SK-N-MC (cell line): ENCODE data around the gene ZNF516.

Experiments used
- EZH2 ChIP-seq: fragments of 200-600 bp; sonication (generic); IDR thresholded peaks from one replicate; pipeline ENCODE4 v1.6.1; 2017; ENCODE audit warnings: antibody characterized with exemption
- FOXP2 ChIP-seq: optimal IDR thresholded peaks from 2 replicates; pipeline ENCODE3; 2011; ENCODE audit warnings: mild to moderate bottlenecking, moderate library complexity; ENCODE audit not compliant: insufficient read depth; ENCODE audit errors: extremely low read length, control extremely low read depth
- POLR2AphosphoS5 ChIP-seq: IDR thresholded peaks from 2 replicates; pipeline ENCODE4 v1.6.1; 2012; ENCODE audit warnings: mild to moderate bottlenecking, low read depth, low read length, borderline replicate concordance

DNA sequence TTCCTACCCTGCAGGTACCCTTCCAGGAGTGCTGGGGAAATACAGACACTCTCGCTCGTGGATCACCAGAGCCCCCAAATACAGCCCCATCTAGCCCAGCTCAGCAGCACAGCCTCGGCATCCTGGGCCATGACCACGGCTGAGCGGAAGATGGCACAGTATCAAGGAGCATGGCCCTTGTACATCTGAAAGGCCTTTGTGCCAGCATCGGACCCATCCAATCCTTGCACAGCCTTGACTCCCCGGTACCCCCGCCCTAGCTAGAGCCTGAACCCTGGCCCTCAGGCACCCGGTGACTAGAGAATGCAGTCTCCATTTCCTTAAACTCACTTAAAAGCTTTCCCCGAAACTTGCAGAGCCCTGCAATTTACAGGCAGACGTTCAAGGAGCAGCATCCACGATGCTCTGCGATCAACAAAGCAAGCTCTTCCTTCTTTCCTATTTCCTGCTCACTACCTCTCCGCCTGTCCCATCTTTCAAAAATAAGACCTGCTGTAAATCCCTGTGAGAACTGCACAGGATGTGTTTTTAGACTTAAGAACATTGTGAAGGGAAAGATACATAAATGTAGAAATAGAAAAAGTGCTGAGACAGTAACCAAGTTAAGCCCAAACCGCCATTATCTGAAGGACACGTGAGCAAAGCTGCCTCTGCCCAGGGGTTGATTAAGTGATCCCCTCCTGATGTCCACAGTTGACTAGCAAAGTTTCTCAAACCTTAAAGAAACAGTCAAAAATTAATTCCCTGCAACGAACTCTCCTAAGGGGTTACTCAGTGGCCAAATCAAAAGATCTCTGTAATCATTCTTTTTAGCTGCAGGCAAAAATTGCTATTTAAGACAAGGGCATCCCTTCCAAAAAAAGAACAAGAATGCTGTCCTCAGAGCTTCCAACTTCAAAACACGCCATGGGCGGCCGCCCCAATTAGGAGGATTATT lies 48.5 kb downstream of the ZNF516 start:
- TF ChIP-seq POLR2AphosphoS5 (no peak), EZH2 (no peak), FOXP2 (no peak)
